GM15510 (cell line): ENCODE data around the gene SSTR4.

Source experiments
- POLR2A ChIP-seq: IDR thresholded peaks from 3 replicates; pipeline ENCODE4 v1.6.1; 2011; ENCODE audit warnings: borderline replicate concordance; ENCODE audit not compliant: insufficient read length; ENCODE audit errors: extremely low read depth

Gene SSTR4

DNA sequence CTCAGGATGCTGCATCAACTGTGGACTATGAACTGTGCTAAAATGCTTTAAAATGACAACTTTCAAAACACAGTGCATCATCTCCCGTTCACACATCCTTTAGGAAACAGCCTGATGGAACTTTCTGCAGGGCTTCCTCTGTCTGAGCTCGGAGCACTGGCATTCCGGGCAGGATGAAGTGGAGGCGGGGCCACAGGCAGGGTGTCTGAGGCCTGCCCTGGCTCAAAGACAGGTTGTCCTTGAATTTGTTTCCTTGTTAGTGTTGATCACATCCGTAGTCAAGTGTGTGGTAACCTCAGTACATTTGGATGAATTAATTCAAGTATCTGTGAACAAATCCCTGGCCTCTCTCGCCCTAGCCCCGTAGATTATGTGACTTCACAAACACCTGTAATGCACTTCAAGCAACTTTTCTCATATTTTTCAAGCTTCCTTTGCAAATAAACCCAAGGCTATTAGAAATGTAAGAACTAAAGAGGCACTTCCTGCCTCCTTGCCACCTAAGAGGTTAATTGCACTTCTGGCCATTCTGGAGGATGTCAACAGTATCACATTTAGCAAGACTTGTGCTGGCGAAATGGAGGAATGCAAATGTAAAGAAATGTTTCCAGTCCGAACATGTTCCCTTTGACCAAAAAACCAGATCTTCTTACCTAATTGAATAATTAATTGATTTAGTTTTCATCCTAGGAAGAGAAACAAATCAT lies 47.9 kb downstream of the SSTR4 start:
- TF ChIP-seq POLR2A, result no peak

- no peak for TF ChIP-seq POLR2A
Observed at GRCh38 chr20:23083553-23084220, 48.6 kb downstream of the SSTR4 start.

DNA sequence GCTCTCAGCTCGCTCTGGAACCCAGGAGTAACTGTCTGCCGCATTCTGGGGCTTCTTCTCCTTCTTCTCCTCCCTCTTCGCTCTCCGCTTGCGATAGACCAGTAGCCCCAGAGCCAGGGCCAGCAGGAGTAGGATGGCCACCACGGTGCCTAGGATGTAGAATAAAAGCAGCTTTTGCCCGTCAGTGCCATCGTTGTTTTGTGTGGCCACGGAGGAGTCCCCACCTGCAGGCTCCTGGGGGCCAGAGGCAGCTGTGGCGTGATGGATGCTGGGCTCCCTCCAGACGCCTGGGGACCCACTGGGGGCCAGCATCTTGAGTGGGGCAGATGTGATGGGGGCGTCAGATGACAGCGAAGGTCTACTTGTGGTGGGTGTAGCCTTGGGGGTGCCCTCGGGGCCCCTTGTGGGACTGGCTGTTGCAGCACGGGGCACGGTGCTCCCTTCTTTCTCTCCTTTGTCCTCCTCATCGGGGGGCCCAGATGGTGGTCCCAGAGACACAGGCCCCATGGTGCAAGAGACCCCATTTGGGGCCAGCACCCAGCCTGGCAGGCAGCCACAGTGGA lies 49.3 kb downstream of the SSTR4 start:
- TF ChIP-seq POLR2A, result no peak

DNA sequence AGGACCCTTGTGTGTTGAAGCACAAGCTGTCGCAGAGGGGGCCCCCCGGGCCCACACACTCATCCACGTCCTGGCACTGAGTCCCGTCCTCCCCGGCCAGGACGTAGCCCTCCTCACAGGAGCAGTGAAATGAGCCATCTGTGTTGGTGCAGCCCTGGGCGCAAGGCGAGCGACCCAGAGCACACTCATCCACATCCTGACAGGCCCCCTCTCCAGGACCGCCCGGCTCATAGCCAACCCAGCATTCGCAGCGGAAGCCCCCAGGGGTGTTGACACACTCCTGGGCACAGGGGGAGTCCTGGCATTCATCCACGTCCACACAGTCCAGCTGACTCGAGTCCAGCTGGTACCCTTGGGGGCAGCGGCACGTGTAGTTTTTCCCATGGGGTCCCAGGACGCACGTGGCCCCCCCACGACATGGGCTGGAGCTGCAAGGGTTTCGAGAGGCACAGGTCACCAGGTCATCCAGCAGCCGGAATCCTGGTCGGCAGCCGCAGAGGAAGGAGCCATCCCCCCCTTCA lies 49.8 kb downstream of the SSTR4 start:
- no peak for TF ChIP-seq POLR2A

DNA sequence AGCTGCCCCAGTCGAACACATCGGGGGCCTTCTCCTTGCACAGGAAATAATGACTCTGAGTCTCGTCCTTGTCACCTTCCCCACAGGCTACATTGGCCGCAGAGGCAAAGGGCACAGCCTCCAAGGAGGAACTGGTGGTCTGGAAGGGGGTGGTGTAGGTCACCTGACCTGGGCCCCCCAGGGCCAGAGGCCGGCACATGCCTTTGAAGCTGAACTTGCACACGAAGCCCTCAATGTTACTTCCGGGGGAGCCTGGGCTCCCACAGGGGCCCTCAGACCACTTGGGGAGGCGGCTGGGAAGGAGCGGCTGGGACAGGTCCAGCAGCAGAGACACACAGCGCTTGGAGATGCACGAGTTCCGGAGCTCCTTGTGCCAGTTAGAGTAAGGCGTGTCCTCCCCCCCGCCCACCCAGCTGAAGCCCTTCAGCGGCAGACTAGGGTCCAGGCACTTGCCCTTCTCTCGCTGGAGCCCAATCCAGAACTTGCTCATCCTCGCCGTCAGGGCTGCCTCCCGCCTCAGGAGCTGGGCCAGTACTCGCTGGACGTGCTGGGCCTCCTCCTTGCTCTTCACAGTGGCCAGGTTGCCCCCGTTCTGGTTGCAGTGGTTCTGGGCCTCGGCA lies 50.4 kb downstream of the SSTR4 start:
- TF ChIP-seq POLR2A, result no peak

DNA sequence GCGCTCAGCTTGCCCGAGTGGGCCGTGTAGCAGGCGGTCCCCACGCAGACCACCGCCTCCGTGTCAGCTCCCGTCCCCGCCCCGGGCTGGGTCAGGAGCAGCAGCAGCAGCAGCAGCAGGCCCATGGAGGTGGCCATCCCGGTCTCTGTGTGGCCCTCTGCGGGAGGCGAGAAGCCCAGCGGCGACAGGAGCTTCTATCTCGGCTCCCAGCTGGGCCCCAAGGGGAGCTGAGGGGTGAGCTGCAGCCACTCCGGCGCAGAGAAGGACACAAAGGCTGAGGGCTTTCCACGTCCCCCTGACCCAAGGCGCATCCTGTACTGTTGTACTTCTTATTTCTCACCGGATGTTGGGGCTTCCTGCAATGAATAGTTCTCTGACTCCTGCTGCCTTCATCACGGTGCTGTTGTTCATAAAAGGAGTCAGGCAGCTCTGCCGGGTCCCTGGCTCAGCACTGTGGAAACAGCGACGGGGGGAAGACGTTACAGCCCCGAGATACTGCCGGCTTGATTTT lies 51.0 kb downstream of the SSTR4 start, which contains the start of gene CD93:
Gene CD93 (minus strand): TSS at position 269 of the 511 bp plus-strand sequence. CDS start 132 bp downstream, at position 137.
- no peak for TF ChIP-seq POLR2A

- TF ChIP-seq POLR2A, result no peak
Observed at GRCh38 chr20:23086931-23087411, 51.9 kb downstream of the SSTR4 start.

GRCh38 chr20:23087587-23088251 lies 52.6 kb downstream of the SSTR4 start:
- no peak for TF ChIP-seq POLR2A
